ENCODE data around the gene LPCAT1.
"Not testable (repeated sequence)": the region's sequence is repeated elsewhere in the genome, so short reads cannot be mapped to it uniquely, and the experiment has no call there.

Gene LPCAT1

GRCh38 chr5:1477341-1477740 lies 46.4 kb downstream of the LPCAT1 start:
- DNase-seq: no peak

GRCh38 chr5:1476967-1477310 lies 46.8 kb downstream of the LPCAT1 start:
- no peak for DNase-seq

GRCh38 chr5:1476181-1476966 lies 47.4 kb downstream of the LPCAT1 start:
- DNase-seq: no peak

GRCh38 chr5:1475544-1475900 lies 48.2 kb downstream of the LPCAT1 start:
- DNase-seq: not testable (repeated sequence)

- no peak for DNase-seq
Measured at GRCh38 chr5:1474866-1475543, 48.8 kb downstream of the LPCAT1 start.

- DNase-seq: no peak
Measured at GRCh38 chr5:1474183-1474839, 49.4 kb downstream of the LPCAT1 start.

- DNase-seq: no peak
Measured at GRCh38 chr5:1473746-1474145, 50.0 kb downstream of the LPCAT1 start.

GRCh38 chr5:1472964-1473628 lies 50.7 kb downstream of the LPCAT1 start:
- no peak for DNase-seq

- no peak for DNase-seq
Measured at GRCh38 chr5:1471997-1472963, 51.5 kb downstream of the LPCAT1 start.

- no peak for DNase-seq
Measured at GRCh38 chr5:1471240-1471853, 52.4 kb downstream of the LPCAT1 start.

GRCh38 chr5:1470762-1471211 lies 53.0 kb downstream of the LPCAT1 start:
- no peak for DNase-seq

GRCh38 chr5:1468629-1469527 lies 54.9 kb downstream of the LPCAT1 start:
- no peak for DNase-seq

GRCh38 chr5:1468247-1468612 lies 55.5 kb downstream of the LPCAT1 start:
- DNase-seq: no peak

GRCh38 chr5:1467341-1468246 lies 56.2 kb downstream of the LPCAT1 start:
- no peak for DNase-seq

- no peak for DNase-seq
Measured at GRCh38 chr5:1466631-1467265, 57.0 kb downstream of the LPCAT1 start.

- DNase-seq: no peak
Measured at GRCh38 chr5:1465966-1466471, 57.7 kb downstream of the LPCAT1 start.

- no peak for DNase-seq
Measured at GRCh38 chr5:1465117-1465516, 58.6 kb downstream of the LPCAT1 start.

- DNase-seq: no peak
Measured at GRCh38 chr5:1464511-1464910, 59.2 kb downstream of the LPCAT1 start.

- DNase-seq: no peak
Measured at GRCh38 chr5:1464096-1464446, 59.7 kb downstream of the LPCAT1 start.
